Large intestine (tissue), 3 donors: Measurements from ENCODE around the gene RIPPLY3. TPM values are rescaled to one million over a fixed set of nuclear protein-coding genes. Genes with fewer than 3 reads are reported as not detected.

Source experiments
- DNase-seq, 2 donors: peaks; one replicate each; pipeline versions ENCODE4 v3.0.0 to v3.0.0-alpha.2; 2013
- H3K27ac ChIP-seq: one replicate; pipeline ENCODE4 v1.5.1; 2013; ENCODE audit warnings: low read length
- H3K27me3 ChIP-seq: 2 replicates; pipeline ENCODE4 v1.6.1; 2013; ENCODE audit warnings: low read length; ENCODE audit not compliant: control insufficient read depth, insufficient read depth
- H3K36me3 ChIP-seq: 2 replicates; pipeline ENCODE4 v1.6.1; 2013; ENCODE audit warnings: low read length; ENCODE audit not compliant: control insufficient read depth, insufficient read depth
- H3K4me1 ChIP-seq: one replicate; pipeline ENCODE4 v1.6.1; 2013; ENCODE audit warnings: low read length; ENCODE audit not compliant: control insufficient read depth, insufficient read depth
- H3K4me3 ChIP-seq: one replicate; pipeline ENCODE4 v1.5.1; 2013; ENCODE audit warnings: low read length
- H3K9me3 ChIP-seq: one replicate; pipeline ENCODE4 v1.6.1; 2013; ENCODE audit warnings: mild to moderate bottlenecking, low read depth, low read length, moderate library complexity; ENCODE audit not compliant: control insufficient read depth
- WGBS: methylation state at CpG from one replicate; pipeline ENCODE4 v1.1.5; 2013; ENCODE audit warnings: low lambda C conversion rate; ENCODE audit not compliant: insufficient coverage; 5-methylcytosine and 5-hydroxymethylcytosine counted together
- polyA plus RNA-seq: library from polyadenylated mRNA; unstranded; fragments of 120-200 nt; gene quantifications from one replicate; pipeline ENCODE4 v1.2.1, GENCODE V29; 2013

Gene RIPPLY3
- polyA plus RNA-seq, 1 donor: 0.24 TPM

GRCh38 chr21:37062593-37062935 is 56.1 kb downstream of the RIPPLY3 start:
- Histone ChIP-seq H3K9me3 (no peaks in the 10 kb centered on the region), H3K4me1 (peaks cover 7% of the 10 kb centered on the region), H3K27ac (no peak overlapping the region), H3K27me3 (no peaks in the 10 kb centered on the region), H3K4me3 (no peak overlapping the region), H3K36me3 (peaks cover 2% of the 10 kb centered on the region)
- no peak for DNase-seq
- no CpG with 5 or more reads among the region's 6 CpGs for WGBS

- Histone ChIP-seq H3K4me3 (no peak overlapping the region), H3K27ac (no peak overlapping the region), H3K27me3 (no peaks in the 10 kb centered on the region), H3K36me3 (peaks cover 3% of the 10 kb centered on the region), H3K9me3 (no peaks in the 10 kb centered on the region), H3K4me1 (peaks cover 7% of the 10 kb centered on the region)
- 43% methylated on average over 1 of the region's 1 CpG for WGBS
- DNase-seq: no peak
Measured at GRCh38 chr21:37063433-37063832, 56.9 kb downstream of the RIPPLY3 start.

- no peak for DNase-seq
- peaks cover 7% of the 10 kb centered on the region for H3K4me1 ChIP-seq
- no peak overlapping the region for H3K27ac ChIP-seq
- H3K9me3 ChIP-seq: no peaks in the 10 kb centered on the region
- no peaks in the 10 kb centered on the region for H3K27me3 ChIP-seq
- H3K36me3 ChIP-seq: peaks cover 10% of the 10 kb centered on the region
- no peak overlapping the region for H3K4me3 ChIP-seq
Measured at GRCh38 chr21:37064841-37065240, 58.3 kb downstream of the RIPPLY3 start.

GRCh38 chr21:37065561-37066177 is 59.2 kb downstream of the RIPPLY3 start:
- no peak for DNase-seq
- Histone ChIP-seq H3K27ac (no peak overlapping the region), H3K36me3 (peaks cover 12% of the 10 kb centered on the region), H3K4me3 (no peak overlapping the region), H3K9me3 (no peaks in the 10 kb centered on the region), H3K27me3 (no peaks in the 10 kb centered on the region), H3K4me1 (peaks cover 1% of the 10 kb centered on the region)
- 87% methylated on average over 6 of the region's 9 CpGs for WGBS

Other genes with a start within 250 kb of the RIPPLY3 start
- gene HLCS, start 40.0 kb upstream of the RIPPLY3 start, polyA plus RNA-seq: 12.5 TPM
- gene PIGP, start 66.4 kb downstream of the RIPPLY3 start, polyA plus RNA-seq: 36.8 TPM
- gene TTC3, start 66.6 kb downstream of the RIPPLY3 start, polyA plus RNA-seq: 108 TPM